Lung (tissue), 12 donors: Measurements from ENCODE around the gene ATP2B3. TPM values are rescaled to one million over a fixed set of nuclear protein-coding genes. Genes with fewer than 3 reads are reported as not detected.
A peak's percentile ranks its signal among the peaks of the same experiment; 100 is the strongest.

Source experiments
- ATAC-seq: fragments of 200-7000 bp; cut with Tn5 transposase; one replicate; pipeline ENCODE4 v1.9.1; 2020; ENCODE audit warnings: moderate number of reproducible peaks; ENCODE audit not compliant: insufficient read depth, low FRiP score
- DNase-seq, 3 donors: peaks; one replicate each; pipeline ENCODE4 v3.0.0-alpha.2; 2013 to 2017
- H3K27ac ChIP-seq, 2 donors: one replicate each; pipeline ENCODE4 v1.5.1; 2013; ENCODE audit warnings: mild to moderate bottlenecking in 2 of 2, moderate library complexity in 2 of 2, control low read depth in 1 of 2, inconsistent platforms in 1 of 2, low read depth in 1 of 2, low read length in 1 of 2
- H3K27me3 ChIP-seq, 3 donors: one replicate each; pipeline ENCODE4 v1.5.1; 2013; ENCODE audit warnings: low read length in 2 of 3; ENCODE audit not compliant: control insufficient read depth in 3 of 3, insufficient read depth in 3 of 3
- H3K36me3 ChIP-seq, 4 donors: one replicate each; pipeline ENCODE4 v1.5.1; 2013; ENCODE audit warnings: low read length in 4 of 4, mild to moderate bottlenecking in 1 of 4, moderate library complexity in 1 of 4; ENCODE audit not compliant: control insufficient read depth in 4 of 4, insufficient read depth in 4 of 4
- H3K4me1 ChIP-seq, 5 donors: one replicate each; pipeline ENCODE4 v1.5.1; 2013; ENCODE audit warnings: low read length in 5 of 5, mild to moderate bottlenecking in 2 of 5, moderate library complexity in 1 of 5; ENCODE audit not compliant: control insufficient read depth in 5 of 5, insufficient read depth in 5 of 5
- H3K4me3 ChIP-seq: one replicate; pipeline ENCODE4 v1.5.1; 2013; ENCODE audit warnings: mild to moderate bottlenecking, control low read depth, moderate library complexity
- H3K9ac ChIP-seq, 2 donors: one replicate each; pipeline ENCODE4 v1.5.1; 2013; ENCODE audit warnings: low read length in 2 of 2, control low read depth in 1 of 2; ENCODE audit not compliant: insufficient read depth in 1 of 2
- H3K9me3 ChIP-seq, 4 donors: one replicate each; pipeline ENCODE4 v1.5.1; 2013; ENCODE audit warnings: low read length in 3 of 4, mild to moderate bottlenecking in 1 of 4, moderate library complexity in 1 of 4; ENCODE audit not compliant: control insufficient read depth in 4 of 4, insufficient read depth in 3 of 4
- CTCF ChIP-seq: IDR thresholded peaks from 2 replicates; pipeline ENCODE4 v1.5.1; 2012; ENCODE audit warnings: mild to moderate bottlenecking; ENCODE audit errors: control extremely low read depth, extremely low read depth
- WGBS, 2 donors: extraction: QIAGEN DNeasy Blood & Tissue Kit; methylation state at CpG; one replicate each; pipeline ENCODE4 v1.1.7; 2013; 5-methylcytosine and 5-hydroxymethylcytosine counted together
- polyA plus RNA-seq, 2 donors: library from polyadenylated mRNA; stranded (reverse); fragments of 200-250 nt; gene quantifications; one replicate each; pipeline ENCODE4 v1.2.1, GENCODE V29; 2013
- total RNA-seq, 2 donors: library from RNA; depleted of rRNA in 1 of 2; stranded (reverse); fragments of >200 nt in 1 of 2; gene quantifications; one replicate each; pipeline ENCODE4 v1.2.1, GENCODE V29; 2014 to 2021
- donor health status: control.
- donor health status: control.
- donor health status: Bipolar disorder and iron deficiency.
- donor health status: healthy.
- donor health status: DM: yes; HTN: yes; CAD: no.

ATP2B3 gene
- total and polyA plus RNA-seq, 4 donors, result 0.21 to 0.54 TPM; not detected in 2

GRCh38 chrX:153474266-153474665 lies 43.2 kb upstream of the ATP2B3 start:
- H3K27ac ChIP-seq, result no peak overlapping the region
- H3K9me3 ChIP-seq, result peaks cover 0 to 5% (median under 1%) of the 10 kb centered on the region in 4 donors
- WGBS, 2 donors, result 83 to 85% methylated on average over 9 to 10 of the region's 10 CpGs
- H3K4me3 ChIP-seq, result no peak overlapping the region
- DNase-seq (no peak), ATAC-seq (no peak)
- H3K4me1 ChIP-seq, result peaks cover 0 to 37% (median 11%) of the 10 kb centered on the region in 5 donors
- no peaks in the 10 kb centered on the region for H3K27me3 ChIP-seq
- H3K9ac ChIP-seq, result no peak overlapping the region
- TF ChIP-seq CTCF, result no peak
- no peaks in the 10 kb centered on the region for H3K36me3 ChIP-seq

- DNase-seq, result peak; percentile 75 to 90 (median 80)
- no peaks in the 10 kb centered on the region for H3K36me3 ChIP-seq
- no peak for TF ChIP-seq CTCF
- H3K4me1 ChIP-seq, result peaks cover 0 to 32% (median 11%) of the 10 kb centered on the region in 5 donors
- H3K9ac ChIP-seq, result no peak overlapping the region
- WGBS, 2 donors, result 32% methylated on average over 59 of the region's 59 CpGs; no CpG with 5 or more reads in 1 of the 2 donors
- no peak overlapping the region for H3K4me3 ChIP-seq
- peaks cover 0 to 5% (median under 1%) of the 10 kb centered on the region in 4 donors for H3K9me3 ChIP-seq
- H3K27ac ChIP-seq, result no peak overlapping the region
- no peaks in the 10 kb centered on the region for H3K27me3 ChIP-seq
- no peak for ATAC-seq
Measured at GRCh38 chrX:153474718-153475117, 42.7 kb upstream of the ATP2B3 start.

GRCh38 chrX:153475271-153475670 lies 42.2 kb upstream of the ATP2B3 start:
- 83 to 94% methylated on average over 6 to 7 of the region's 7 CpGs for WGBS, 2 donors
- Histone ChIP-seq H3K4me3 (no peak overlapping the region), H3K4me1 (peaks cover 0 to 30% (median 11%) of the 10 kb centered on the region in 5 donors), H3K9me3 (peaks cover 0 to 5% (median under 1%) of the 10 kb centered on the region in 4 donors), H3K9ac (no peak overlapping the region), H3K27me3 (no peaks in the 10 kb centered on the region), H3K27ac (no peak overlapping the region), H3K36me3 (no peaks in the 10 kb centered on the region)
- ATAC-seq (no peak), DNase-seq (no peak)
- TF ChIP-seq CTCF, result no peak

GRCh38 chrX:153475751-153476281 lies 41.6 kb upstream of the ATP2B3 start:
- H3K27ac ChIP-seq, result peak overlapping the region in 1 of 2 donors; percentile 17
- H3K9ac ChIP-seq, result no peak overlapping the region
- no peak for DNase-seq
- no peaks in the 10 kb centered on the region for H3K36me3 ChIP-seq
- H3K27me3 ChIP-seq, result no peaks in the 10 kb centered on the region
- no peak overlapping the region for H3K4me3 ChIP-seq
- peaks cover 0 to 30% (median 11%) of the 10 kb centered on the region in 5 donors for H3K4me1 ChIP-seq
- no peak for TF ChIP-seq CTCF
- no peak for ATAC-seq
- peaks cover 0 to 5% (median under 1%) of the 10 kb centered on the region in 4 donors for H3K9me3 ChIP-seq
- WGBS, 2 donors, result 88 to 95% methylated on average over 10 to 11 of the region's 11 CpGs
